Germinal center (tissue), 1 donor: ENCODE data around the gene GALNT8.

ENCODE experiments used
- DNase-seq: peaks from one replicate; pipeline ENCODE4 v3.0.0; 2012; ENCODE audit warnings: mixed read lengths, low spot score

The GALNT8 gene

GRCh38 chr12:4802841-4803240 lies 82.6 kb downstream of the GALNT8 start:
- no peak for DNase-seq

GRCh38 chr12:4806439-4807115 lies 86.4 kb downstream of the GALNT8 start:
- no peak for DNase-seq

GRCh38 chr12:4807116-4807783 lies 87.0 kb downstream of the GALNT8 start:
- no peak for DNase-seq

GRCh38 chr12:4807813-4808212 lies 87.6 kb downstream of the GALNT8 start:
- no peak for DNase-seq

- no peak for DNase-seq
Observed at GRCh38 chr12:4809013-4809448, 88.8 kb downstream of the GALNT8 start.

GRCh38 chr12:4809449-4810218 lies 89.4 kb downstream of the GALNT8 start:
- no peak for DNase-seq

- DNase-seq, result no peak
Observed at GRCh38 chr12:4810219-4810671, 90.0 kb downstream of the GALNT8 start.

- no peak for DNase-seq
Observed at GRCh38 chr12:4812624-4813327, 92.6 kb downstream of the GALNT8 start.

- DNase-seq, result no peak
Observed at GRCh38 chr12:4813741-4814140, 93.5 kb downstream of the GALNT8 start.

- DNase-seq, result no peak
Observed at GRCh38 chr12:4814485-4814884, 94.3 kb downstream of the GALNT8 start.

- DNase-seq, result no peak
Observed at GRCh38 chr12:4816744-4817525, 96.7 kb downstream of the GALNT8 start.

- DNase-seq, result no peak
Observed at GRCh38 chr12:4817880-4818279, 97.7 kb downstream of the GALNT8 start.

- DNase-seq, result peak; percentile 54
Observed at GRCh38 chr12:4819654-4820053, 99.5 kb downstream of the GALNT8 start.

GRCh38 chr12:4820971-4821370 lies 100.8 kb downstream of the GALNT8 start:
- DNase-seq, result no peak
